ENCODE results near the gene MAML2.
"Not testable (repeated sequence)": the region's sequence is repeated elsewhere in the genome, so short reads cannot be mapped to it uniquely, and the experiment has no call there.

MAML2 gene

DNA sequence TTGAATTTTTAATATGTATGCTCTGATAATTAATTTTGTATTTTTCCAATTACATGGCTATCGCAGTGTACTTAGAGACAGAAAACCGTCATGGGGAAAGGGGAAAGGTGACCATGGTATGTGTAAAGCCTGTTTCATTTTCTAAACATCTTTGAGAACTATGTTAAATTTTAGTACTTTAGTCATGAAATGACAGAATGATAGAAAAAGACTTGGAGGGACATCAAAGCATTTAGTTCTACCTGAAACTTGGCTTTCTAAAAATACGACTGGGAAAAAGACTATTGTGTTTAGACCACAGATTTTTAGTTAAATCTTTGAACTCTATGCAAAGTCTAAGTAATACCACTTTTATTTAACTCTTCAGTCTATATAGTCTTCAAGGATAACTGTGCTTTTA, 54.1 kb downstream of the MAML2 start:
- DNase-seq = no peak

DNA sequence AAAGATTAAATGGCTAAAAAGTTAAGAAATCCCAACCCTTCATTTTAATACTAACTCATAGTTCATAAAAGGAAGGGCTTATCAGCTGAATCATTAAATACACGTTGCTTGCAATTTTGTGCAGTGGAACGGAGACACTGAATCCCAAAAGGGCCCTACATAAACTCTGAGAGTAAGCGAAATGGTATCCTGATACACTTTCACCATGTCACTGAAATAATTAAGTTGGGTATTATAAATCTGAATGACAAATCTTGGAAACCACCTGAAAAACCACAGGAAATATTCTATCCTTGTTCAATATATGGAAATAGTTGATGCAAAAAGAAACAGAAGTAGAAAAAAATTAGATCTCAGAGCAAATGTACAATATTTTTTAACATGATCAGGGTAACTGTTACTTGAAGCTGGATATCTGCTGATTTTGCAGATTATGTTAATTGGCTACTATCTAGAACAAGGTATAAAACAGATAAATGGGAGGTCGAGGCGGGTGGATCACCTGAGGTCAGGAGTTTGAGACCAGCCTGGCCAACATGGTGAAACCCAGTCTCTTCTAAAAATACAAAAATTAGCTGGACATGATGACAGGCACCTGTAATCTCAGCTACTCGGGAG, 55.1 kb downstream of the MAML2 start:
- DNase-seq = no peak

DNA sequence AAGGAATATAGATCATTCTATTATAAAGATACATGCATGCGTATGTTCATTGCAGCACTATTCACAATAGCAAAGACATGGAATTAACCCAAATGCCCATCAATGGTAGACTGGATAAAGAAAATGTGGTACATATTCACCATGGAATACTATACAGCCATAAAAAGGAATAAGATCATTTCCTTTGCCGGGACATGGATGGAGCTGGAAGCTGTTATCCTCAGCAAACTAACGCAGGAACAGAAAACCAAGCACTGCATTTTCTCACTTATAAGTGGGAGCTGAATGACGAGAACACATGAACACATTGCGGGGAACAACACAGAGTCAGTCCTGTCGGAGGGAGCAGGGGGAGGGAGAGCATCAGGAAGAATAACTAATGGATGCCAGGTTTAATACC, 57.0 kb downstream of the MAML2 start:
- not testable (repeated sequence) for DNase-seq

DNA sequence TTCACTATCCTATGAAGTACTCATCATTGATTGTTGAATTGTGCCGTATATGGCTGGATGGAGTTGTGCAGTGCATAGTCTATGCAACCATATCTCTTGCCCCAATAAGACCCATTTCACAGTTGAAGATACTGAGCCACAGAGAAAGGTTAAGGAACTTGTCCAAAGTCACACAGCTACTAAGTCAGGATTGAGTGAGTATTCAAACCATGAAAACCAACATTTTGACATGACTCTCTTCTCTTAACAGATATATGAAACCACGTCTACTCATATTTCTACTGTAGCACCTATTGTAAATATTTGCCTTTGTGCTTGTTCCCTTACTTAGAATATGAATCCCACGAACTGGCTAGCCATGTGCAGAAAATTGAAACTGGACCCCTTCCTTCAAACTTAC, 58.1 kb downstream of the MAML2 start:
- no peak for DNase-seq

DNA sequence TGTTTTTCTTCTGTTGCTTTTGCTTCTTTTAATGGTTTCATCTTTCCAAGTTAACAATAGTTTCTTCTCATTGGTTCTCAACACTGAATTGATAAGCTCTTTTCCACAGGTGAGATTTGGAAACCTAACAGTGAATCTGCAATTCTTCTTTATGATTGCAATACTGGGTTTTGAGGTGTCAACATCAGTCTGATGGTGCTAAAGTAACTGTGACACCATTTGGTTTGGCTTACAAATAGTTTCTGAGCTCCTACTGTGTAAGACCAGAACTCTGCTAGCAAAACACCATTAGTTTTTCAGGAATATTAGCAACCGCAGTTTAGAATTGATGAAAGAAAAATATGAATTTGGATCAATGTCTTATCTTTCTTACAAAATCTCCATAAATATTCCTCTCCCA, 58.6 kb downstream of the MAML2 start:
- DNase-seq = no peak

DNA sequence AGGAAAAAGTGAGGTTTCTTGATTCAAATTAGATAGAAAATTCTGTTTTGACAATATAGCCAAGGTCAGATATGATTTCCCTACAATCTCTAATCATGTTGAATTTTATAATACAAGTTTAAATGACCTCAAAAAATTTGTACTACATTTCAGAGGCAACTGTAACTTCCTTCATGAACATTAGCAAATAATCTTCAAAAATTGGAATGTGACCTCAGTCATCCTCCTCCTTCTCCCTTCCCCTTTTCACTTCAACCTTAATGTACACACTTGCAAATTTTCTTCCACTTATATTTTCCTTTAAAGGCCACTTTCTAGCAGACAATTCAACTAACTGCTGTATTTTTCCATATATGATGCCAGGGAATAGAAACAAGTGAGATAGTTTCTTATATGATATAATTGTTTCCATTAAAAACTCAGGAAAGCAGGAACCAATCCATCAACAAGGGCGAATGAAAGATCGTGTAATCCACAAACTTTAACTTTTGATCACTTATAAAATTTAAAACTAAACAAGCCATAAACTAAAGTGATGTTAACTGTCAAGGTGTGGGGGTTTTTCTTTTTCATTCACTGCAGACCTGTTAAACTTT, 60.3 kb downstream of the MAML2 start:
- no peak for DNase-seq

DNA sequence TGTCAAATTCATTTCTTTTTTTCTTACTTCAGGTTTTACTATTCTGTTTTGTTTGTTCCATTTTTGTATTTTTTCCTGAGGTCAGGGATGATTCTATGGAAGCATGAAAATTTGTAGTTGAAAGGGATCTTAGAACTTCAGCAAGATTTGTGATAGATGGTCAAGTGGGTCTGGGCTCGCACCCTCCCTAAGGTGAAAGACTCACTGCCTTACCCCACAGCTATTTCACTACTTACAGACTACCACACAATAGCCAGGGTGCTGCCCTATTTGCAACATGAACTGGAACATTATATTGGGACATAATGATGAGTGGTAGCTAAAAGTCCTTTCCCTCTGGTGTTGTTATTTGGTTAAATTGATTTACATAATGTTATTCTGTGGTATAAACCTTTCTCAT, 62.6 kb downstream of the MAML2 start:
- no peak for DNase-seq

DNA sequence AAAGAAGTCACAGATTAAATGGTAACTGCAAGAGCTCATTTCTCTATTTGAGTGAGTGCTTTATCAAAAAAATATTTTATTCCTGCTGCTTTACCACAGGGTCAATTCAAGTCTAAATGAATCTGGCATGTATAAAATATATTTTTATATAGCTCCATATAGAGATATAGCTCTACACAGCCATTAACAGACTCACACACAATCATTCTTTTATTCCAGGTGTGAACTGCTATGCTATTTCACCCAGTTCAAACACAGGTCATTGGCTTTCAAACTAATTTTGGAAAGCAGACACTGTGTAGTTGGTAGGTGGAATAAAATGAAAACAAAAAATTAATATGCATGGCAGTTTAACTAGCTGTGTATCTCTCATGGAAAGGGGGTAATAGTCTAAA, 63.1 kb downstream of the MAML2 start:
- no peak for DNase-seq

DNA sequence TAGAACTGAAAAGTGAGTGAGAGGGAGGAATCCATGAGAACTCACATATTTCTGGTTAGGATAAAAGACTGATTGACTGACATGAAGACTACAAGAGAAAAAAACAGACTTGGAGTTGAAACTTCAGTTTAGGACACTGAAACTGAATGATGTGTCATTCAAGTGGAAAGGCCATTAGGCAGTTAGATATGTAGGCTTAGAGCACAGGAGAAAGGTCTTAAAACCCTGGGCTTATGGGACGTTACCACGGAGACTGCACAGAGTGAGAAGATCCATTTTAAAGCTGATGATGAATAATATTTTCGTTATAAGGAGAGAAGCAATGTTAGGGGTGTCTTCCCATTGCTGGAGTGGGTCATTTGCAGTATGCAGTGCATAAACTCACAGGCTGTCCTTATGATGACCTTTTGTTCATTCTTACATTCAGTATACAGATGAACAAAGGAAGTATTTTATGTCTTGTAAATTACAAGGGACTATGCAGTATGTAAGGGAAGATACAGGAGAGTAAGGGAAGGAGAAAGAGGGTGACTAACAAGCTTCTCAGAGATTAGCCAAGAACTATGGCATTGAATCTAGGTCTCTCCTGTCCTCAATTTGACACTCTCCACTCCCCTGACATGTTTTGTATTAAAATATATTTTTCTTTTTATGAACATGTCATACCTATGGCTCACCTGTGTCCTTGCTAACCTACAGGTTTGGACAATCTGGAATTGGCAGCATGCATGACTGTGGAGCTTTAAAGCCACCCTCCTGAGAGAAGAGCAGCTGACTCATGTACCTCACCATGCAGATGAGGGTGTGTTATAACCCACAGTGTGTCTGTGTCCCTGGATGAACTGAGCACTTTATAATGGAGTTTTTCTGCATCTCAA, 63.7 kb downstream of the MAML2 start:
- no peak for DNase-seq

DNA sequence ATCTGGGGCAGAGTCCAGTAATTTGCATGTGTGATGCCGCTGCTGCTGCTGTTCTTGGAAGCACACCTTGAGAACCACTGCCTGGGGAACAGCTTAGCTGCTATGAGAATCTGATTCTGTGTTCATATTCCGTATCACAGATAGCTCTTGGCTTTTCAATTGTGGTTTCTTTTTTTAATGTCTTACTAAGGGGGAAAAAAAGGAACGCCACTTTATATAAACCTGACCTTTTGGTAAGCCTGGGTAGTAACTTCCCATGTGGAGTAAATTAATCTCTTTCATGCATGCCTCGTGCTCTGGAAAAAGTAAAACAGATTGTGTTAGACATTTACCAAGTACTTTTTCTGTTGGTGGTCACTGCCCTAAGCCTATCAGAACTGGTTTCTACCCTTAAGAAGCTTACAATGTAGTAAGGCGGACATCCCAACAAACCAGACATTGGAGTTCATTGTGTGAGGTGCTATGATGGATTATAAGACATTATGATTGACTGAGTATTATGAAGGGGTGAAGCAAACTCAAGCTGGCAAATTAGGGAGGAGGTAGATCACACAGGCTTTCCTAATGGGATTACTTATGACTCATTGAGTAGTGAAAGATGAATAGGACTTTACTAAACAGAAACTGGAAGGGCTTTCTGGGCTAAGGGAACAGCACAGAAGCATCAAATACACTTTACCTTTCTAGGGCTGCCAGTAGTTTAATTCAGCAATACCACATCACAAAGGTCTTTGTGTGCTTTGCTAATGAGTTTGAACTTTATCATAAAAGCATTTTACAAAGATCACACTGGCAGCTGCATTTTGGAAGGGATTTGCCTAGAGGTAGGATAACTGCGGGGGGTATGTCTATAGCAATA, 64.7 kb downstream of the MAML2 start:
- DNase-seq = no peak

DNA sequence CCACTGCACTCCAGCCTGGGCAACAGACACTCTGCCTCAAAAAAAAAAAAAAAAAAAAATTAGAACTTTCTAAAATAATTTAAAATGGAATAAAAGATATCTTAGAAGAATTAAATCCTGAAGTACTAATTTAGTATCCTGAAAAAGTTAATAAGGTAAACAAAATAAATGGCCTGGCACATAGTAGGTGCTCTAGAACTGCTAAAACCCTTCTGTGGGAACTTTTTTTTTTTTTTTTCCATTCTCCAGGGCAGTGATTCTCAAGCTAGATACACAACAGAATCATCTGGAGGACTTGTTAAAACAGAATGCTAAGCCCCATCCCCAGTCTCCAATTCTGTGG, 65.3 kb downstream of the MAML2 start:
- no peak for DNase-seq

DNA sequence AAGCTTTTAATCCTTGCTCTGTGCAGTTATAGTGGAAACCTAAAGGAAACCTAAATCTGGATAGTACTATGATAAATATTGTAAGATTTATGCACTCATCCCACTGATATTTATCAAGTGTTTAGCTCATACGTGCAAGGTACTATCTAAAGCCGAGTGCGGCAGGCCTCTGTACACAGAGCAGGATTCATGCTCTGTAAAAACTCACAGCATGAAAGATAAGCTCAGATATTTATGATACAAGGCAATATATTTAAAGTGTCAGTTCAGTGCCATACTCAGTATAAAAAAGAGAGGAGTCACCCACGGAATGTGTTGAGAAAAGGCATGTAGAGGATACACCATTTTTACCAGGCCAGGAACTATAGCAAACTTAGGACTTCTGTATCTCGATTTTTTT, 66.2 kb downstream of the MAML2 start:
- no peak for DNase-seq

DNA sequence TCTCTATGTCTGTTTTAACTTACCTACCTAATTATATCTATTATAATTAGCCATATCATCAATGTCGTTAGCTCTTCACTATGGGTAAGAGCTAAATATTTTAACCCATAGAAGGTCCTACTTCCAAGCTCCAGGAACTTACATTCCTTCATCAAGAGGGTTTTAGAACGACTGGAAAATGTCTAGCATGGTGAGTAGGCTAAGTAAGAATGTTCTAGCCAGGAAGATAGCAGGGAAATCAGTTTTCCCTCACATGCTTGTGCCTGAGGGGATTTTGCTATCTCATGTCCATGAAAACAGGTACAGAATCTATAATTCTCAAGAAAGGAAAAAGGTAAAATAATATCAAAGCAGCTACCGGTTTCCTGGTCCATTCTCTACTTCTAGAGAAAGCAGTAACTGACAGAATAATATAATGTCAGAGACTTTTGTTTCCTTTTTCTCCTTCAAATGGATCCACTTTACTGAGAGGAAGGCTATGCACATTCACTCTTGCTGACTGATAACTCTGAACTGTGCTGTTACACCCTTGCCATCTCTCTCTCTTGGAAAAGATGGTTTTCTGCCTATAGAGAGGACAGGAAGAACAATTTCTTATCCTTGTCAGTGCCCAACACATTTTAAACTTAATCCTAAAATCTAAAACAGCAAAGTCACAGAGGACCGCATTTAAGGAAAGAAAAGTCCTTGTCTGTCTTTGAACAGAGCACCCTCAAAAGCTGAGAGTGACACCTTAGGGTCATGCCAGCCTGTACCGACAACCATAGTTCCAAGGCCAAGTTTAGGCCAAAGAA, 67.0 kb downstream of the MAML2 start:
- no peak for DNase-seq

DNA sequence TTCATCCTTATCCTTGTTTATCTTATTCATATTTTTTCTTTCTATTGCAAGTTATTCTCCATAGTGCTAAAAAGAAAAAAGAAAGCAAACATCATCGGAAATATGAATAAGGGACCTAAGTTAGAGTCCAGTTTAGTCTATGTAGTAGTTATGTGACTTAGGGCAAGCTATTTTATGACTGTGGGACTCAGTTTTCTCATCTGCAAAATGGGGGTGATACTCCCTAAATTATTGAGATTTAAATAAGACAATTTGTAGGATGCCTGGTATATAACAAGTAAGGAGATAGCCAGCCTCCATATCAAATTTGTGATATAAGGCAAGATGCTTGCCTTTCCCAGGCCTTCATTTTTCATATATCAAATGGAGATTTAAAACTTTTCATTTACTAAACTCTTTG, 69.5 kb downstream of the MAML2 start:
- no peak for DNase-seq

DNA sequence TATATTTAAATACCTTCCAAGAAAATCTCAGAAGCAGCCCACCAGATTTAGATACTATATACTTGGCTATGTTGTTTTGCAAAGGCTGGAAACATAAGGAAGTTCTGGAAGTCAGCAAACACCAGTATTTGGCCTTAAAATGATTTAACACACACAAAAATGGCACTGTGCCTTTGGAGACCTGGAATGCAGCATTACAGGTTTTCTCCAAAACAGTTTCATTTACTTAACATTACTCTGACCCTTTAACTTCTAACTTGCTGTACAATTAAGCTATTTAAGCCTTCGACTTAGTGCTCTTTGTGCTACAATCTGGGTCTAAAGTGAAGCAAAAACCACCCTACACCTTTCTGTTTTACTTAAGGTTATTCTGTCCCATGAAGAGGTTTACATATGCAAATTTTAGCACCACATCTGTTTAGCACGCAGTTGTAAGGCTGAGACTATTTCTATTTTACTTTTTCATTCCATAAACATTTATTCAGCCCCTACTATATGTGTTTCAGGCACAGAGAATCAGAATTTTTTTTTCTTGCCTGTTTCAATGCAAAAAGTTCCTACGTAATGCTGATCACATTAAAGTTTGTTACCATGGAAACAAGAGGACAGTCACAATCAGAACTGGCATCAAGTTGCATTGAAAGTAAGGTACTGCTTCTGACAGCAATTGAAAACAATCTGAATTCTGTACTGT, 70.3 kb downstream of the MAML2 start:
- no peak for DNase-seq

DNA sequence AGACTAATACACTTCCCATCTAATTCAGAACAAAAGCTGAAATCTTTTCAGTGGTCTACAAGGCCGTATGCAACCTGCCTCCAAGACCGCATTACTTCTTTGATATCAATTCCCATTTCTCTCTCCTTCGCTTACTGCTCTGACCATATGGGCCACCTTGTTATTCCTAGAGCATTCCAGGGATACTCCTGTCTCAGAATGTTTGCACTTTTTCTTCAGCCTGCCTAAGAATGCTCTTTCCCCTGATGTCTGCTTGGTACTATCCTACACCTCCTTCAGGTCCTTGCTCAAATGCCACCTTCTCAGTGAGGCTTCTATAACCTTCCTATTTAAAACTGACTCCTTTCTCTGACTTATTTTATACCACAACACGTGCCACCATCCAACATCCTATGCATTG, 71.2 kb downstream of the MAML2 start:
- no peak for DNase-seq

DNA sequence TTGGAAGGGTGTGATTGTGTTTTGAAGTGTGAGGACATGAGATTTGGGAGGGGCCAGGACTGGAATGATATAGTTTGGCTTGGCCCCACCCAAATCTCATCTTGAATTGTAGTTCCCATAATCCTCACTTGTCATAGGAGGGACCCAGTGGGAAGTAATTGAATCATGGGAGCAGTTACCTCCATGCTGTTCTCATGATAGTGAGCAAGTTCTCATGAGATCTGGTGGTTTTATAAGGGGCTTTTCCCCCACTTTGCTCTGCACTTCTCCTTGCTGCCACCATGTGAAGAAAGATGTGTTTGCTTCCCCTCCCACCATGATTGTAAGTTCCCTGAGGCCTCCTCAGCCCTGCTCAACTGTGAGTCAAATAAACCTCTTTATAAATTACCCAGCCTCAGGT, 71.6 kb downstream of the MAML2 start:
- DNase-seq = not testable (repeated sequence)

DNA sequence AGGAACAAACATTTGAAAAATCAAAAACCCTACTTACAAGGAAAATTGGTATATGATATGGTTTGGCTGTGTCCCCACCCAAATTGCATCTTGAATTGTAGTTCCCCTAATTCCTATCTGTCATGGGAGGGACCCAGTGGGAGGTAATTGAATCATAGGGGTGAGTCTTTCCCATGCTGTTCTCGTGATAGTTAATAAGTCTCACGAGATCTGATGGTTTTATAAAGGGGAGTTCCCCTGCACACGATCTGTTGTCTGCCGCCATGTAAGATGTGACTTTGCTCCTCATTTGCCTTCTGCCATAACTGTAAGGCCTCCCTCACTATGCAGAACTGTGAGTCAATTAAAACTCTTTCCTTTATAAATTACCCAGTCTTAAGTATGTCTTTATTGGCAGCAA, 74.5 kb downstream of the MAML2 start:
- DNase-seq = not testable (repeated sequence)

DNA sequence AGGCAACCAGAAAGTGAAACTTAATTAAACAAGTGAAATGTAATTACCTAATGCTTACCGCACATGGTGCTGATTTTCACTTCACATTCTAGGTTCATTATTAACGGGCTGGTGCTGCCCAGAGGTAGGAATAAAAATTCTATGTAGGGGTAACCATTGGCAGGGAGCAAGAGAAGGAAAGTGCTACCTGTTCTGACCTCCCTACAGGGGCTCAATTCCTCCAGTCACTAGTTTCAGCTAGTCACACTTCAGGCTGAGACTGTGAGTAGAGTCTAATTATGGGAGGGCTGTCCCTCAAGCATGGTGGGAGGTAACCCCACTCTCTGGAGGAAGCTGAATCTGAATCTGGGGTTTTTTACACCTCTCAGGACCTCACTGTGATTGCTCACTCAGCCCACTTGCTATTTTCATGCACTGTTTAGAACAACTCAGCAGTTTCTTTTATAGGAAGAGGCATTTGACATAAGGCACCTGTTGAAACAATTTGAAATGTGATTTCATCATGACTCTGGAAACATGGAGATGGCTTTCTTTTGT, 75.4 kb downstream of the MAML2 start:
- no peak for DNase-seq

DNA sequence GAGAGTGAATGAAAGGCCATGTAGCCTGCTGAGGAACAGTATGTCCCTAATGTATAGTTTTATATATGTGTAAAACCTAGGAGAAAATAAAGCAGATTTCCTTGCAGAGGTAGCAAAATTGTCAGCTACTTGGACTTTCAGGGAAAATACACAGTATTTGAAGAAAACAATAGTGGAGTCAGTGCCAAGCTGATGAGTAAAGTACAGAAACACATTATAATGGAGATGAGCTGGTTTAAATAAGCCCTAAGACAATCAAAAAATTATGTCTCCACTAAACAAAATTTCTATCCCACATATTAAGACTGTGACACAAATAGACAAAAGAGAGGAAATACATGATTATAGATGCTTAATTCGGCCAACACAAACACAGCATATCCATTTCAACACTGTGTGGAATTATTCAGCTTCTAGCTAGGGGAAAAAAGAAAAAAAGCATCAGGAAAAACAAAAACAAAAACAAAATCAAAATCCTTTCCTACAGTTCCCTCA, 75.9 kb downstream of the MAML2 start:
- no peak for DNase-seq

DNA sequence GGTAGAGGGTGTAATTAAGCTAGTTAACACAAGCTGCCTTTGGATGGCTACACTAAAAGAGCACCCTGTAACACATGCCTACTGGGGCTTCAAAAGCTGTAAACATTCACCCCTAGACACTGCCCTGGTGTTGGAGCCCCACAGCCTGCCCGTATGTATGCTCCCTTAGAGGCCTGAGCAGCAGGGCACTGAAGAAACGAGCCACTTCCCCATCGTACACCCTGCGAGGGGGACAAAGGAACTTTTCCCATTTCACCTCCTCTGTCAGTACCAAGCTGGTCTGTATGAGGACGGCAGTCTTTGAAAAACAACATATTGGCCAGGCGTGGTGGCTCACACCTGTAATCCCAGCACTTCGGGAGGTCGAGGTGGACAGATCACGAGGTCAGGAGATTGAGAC, 77.0 kb downstream of the MAML2 start:
- DNase-seq = no peak
